Activated T-cell treated with anti-CD3 and anti-CD28 coated beads, Interleukin-2, amount 50 U/mL, for 1 hour (primary cell): ENCODE results near the gene C19orf44.
"Not testable (repeated sequence)": the region's sequence is repeated elsewhere in the genome, so short reads cannot be mapped to it uniquely, and the experiment has no call there.

Experiments used
- DNase-seq: peaks from one replicate; pipeline ENCODE4 v3.0.0-alpha.2; 2020

Gene C19orf44

DNA sequence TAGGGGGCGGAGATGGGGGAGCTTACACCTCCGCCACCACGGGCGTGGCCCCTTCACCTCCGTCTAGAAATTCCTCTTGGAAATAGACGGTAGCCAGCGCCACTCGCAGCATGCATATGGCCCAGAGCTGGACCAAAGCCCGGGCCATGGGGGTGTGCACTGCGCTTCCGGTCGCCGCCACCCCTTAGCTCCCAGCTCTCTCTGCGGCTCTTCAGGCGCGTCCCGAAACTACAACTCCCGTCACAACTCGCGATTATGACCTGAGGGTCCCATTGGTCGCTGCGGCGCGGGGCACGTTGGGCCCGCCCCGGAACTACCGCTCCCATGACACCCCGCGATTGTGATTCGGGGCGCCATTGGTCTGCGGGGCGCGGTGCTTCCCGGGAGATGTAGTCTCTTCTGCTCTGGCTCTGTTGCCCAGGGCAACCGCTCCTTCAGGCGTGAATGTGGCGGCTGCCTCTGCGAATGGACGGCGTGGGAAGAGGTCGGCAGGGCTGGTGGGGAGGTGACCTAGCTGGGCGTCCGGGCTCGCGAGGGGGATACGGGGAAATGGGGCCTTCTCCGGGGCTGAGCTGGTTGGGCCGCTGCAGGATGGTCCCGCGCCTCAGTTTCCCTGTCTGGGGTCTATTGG lies at the start of gene C19orf44, which contains the start of gene CALR3:
C19orf44 (plus strand) TSS at position 413 of the 631 bp plus-strand sequence. CDS start 4,399 bp downstream, outside the sequence.
CALR3 (minus strand) TSS at position 186 of the 631 bp plus-strand sequence; CDS start at position 148, 38 bp downstream.
- DNase-seq = peak; percentile 95

DNA sequence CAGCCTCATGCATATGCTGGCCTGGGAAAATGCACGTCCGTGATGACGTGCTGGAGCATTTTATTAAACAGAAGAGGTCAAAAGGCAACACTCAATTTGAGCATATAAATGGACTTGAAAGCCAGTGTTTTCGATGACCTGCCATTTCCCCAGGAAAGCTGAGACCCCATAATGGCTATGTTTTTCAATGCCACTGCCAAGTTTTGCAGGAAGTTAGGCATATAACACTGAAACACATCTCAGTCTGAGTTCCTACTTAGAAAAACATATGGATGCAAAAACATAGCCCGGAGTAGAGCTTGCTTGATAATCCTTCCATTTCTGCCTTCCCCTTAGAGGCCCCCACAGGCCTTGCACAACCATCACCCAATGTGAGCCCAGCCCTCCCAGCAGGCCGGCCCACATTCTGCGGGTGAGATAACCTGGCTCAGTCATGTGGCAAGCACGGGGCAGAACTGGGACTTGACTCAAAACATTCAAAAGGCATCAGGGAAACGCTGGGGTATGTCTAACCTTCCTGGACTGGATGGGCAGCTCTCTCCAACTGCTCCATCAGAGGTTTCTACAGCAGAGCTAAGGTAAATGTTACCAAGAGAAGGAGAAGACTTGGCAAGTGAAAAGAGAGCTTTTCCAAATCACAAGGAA lies 49.3 kb upstream of the C19orf44 start:
- peak; percentile 38 for DNase-seq

DNA sequence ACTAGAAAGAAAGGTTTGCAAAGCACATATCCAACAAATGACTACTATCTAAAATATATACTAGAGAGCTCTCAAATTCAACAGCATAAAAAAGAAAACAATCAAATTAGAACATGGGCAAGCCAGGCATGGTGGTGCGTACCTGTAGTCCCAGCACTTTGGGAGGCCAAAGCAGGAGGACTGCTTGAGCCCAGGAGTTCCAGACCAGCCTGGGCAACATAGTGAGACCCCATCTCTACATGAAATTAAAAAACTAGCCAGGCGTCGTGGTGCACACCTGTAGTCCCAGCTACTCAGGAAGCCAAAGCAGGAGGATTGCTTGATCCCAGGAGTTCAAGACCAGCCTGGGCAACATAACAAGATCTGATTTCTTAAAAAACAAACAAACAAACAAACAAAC lies 47.3 kb upstream of the C19orf44 start:
- DNase-seq = not testable (repeated sequence)

DNA sequence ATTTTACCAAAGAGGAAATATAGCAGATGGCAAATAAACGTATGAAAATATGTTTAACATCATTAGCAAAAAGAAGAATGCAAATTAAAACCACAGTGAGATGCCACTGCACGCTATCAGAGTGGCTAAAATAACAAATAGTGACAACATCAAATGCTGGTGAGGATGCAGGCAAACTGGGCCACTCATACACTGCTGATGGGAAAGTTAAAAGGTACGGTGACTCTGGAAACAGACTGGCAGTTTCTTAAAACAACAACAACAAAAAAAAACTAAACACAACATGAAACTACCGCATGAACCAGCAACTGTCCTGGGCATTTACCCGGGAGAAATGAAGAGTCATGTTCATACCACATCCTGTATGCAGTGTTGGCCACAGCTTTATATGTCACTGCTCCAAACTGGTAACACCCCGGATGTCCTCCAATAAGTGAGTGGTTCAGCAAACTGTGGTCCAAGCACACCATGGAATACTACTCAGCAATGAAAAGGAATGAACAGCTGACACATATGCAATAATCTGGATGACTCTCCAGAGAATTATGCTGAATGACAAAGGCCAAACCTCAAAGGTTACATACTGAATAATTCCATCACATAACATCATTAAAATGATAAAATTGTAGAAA lies 46.7 kb upstream of the C19orf44 start:
- DNase-seq = no peak

DNA sequence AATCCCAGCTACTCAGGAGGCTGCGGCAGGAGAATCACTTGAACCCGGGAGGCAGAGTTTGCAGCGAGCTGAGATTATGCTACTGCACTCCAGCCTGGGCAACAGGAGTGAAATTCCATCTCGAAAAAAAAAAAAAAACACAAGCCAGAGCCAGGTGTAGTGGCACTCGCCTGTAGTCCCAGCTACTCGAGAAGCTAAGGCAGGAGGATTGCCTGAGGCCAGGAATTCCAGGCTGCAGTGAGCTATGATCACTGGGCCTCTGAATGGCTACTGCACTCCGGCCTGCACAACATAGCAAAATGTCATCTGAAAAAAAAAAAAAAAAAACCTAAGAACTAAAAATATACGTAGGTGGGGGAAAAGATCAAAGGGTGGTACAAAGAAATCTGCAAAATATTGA lies 43.9 kb upstream of the C19orf44 start:
- DNase-seq = no peak

DNA sequence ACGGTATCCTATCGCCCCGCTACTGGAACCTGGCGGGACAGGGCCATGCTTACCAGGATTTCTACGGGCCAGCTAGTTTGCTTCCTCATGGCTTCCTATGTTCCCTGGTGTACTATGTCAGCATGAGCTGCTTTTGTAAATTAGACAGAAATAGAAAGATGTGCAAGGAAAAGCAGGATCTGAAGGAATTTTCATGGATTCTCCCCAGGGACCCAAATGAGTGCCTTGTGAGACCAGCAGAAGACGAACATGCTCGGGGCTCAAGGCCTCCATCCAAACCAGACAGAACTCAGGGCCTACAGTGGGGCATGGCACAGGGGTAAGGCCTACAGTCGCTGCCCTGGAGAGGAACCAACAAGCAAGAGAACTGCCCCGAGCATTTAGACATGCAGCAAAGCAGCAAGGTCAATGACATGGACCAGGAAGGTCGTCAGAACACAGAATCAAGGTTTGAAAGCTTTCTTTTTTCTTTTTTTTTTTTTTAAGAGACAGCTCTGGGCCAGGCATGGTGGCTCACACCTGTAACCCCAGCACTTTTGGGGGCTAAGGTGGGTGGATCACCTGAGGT lies 41.8 kb upstream of the C19orf44 start:
- no peak for DNase-seq

DNA sequence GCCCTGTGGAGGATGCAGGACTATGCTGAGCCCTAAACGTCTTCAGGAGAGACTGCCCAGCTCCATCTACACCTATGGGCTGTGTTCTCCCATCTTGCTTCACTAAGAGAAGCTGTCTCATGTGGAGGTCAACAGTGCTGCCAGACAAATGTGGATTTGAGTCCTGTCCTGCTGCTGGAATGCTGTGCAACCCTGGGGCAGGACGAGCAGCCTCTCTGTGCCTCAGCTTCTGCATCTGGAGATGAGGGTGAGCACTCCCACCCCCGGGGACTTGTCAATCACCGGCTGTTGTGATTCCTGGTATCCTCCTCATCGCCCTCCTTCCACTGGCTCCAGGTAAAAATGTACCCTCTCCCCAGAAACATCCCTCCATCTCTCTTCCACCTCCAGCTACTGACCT lies 40.7 kb upstream of the C19orf44 start:
- no peak for DNase-seq

DNA sequence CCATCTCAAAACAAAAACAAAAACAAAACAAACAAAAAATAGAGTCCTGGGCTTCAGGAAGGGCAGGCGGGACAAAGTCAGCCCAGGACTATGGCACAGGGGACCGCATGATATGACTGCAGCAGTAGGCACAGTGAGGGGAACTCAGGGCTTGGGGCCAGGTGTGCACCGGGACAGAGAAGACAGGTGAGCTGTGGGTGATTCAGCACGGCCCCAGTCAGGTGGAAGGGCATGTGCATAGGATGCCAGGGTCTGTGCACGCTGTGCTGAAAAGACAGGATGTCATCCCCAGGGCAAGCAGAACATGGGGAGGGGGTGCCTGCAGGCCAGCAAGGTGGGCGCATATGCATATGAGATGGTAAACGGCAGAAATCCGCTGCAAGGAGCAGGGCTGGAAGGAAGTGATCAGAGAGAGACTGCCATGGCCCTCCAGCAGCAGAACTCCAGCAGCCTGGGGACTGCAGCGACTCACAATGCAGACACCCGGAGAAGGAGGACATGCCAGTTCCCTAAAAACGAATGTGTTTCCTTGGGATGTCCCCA lies 39.5 kb upstream of the C19orf44 start:
- DNase-seq = no peak

DNA sequence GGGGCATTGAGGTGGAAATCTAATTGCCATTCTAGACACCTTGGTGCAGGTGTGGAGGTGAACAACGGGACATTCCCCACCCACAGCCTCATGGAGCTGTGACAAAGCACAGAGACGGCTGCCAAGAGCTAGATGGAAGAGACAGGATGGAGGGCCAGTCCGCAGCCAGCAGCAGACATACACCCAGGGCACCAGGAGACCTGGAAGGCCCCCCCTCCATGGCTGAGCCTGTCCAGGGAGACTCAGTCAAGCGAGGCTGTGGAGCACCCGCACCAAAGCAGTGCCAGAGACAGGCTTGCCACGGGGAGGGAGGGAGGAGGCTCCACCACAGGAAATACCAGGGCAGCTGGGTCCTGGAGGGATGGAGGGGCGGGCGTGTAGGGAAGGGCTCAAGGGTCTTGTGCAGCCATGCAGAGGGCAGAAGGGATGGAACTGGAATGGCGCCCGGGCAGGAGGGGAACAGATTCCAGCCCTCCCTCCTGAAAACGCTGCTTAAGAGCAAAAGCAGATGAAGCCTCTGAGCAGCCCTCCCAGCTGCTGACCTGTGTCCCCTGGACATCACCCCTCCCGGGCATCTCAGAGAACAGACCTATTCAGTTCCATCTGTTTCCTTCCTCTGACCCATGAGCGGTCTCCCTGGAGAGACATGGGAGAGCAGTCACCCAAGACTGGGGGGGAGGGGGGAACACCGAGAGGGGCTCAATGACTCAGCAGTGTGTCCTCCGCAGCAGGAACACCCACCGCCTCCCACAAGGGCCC lies 38.8 kb upstream of the C19orf44 start:
- DNase-seq = no peak

DNA sequence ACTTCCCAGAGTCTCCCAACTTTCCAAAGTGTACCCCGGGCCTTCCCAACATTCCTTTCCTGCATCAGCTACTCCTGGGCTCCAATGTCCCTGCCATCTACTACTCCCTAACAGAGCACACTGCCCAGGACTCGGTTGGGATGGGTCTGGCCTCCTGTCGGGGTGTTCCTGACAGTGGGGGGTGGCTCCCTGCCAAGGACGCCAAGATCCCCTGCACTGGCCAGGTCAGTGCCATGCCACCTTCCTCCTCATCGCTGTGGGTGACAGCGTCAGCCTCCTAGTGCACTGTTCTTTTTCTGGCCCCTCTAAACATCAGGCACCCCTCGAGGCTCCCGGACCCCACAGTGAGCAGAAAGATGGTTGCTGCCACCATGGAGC lies 38.3 kb upstream of the C19orf44 start:
- no peak for DNase-seq

DNA sequence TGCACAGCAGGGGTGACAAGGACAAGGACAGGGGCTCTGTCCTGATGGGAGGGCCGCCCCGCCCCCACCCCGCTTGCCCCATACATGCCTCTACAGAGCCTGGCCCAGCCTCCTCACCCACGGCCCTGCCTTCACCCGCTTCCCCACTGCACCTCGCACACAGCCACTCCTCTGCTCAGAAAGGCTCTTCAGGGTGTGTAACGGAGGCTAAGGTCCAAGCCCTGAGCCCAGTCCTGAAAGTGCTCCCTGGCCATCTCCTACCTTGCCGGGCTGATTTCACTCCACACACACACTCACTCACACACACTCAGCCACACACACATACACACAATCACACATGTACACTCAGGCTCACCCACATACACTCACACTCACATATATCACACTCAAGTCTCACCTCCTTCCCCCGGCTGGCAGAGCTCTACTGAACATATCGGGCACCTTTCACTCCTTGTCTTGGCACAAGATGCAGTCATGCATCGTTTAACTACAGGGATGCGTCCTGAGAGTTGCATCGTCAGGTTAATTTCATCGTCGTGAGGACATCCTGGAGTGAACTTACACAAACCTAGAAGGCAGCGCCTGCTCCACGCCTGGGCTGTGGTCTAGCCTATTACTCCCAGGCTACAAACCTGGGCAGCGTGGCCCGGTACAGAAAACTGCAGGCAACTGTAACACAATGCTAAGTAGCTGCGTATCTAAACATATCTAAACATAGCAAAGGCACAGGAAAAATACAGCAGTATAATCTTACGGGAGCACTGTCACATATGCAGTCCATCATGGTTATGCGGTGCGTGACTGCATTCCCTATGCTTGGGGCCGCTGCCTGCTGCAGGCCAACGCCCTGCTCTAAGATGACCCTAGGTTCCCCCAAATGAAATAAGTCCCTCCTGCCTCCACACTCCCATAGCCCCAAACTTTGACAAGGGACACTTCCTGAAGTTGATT lies 37.5 kb upstream of the C19orf44 start:
- no peak for DNase-seq

DNA sequence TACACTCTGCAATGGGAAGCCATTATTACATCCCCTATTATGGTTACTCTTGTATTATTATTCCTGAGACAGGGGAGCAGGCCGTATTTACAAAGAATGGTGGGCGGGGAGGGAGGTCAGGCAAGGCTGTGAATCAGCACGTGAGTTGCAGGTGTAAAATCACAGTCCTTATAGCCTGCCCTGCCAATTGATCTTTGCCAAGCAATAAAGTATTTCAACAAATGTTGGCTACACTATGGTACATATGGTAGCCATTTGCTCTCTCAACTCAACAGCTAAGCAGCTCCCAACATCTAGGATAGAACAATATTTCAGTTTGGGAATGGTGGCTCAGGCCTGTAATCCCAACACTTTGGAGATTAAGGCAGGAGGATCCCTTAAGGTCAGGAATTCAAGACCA lies 36.5 kb upstream of the C19orf44 start:
- DNase-seq = no peak

DNA sequence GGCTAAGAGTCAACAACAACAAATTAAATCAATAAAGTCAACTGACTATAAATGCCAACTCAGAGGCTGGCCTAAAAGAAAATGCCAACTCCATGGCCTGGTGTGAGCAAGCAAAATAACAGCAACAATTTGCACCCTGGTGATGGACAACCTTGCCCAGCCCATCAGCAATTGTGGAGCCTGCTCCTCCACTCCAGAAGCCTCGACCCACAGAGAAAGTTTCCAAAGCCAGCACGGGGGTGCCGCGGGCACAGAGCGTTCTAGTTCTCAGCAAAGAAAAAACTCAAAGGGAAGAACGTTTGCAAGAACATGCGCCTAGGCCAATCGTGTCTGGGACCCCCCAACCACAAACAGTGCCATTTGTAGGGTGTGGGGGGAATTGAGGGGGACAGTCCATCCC lies 35.7 kb upstream of the C19orf44 start:
- DNase-seq = no peak

DNA sequence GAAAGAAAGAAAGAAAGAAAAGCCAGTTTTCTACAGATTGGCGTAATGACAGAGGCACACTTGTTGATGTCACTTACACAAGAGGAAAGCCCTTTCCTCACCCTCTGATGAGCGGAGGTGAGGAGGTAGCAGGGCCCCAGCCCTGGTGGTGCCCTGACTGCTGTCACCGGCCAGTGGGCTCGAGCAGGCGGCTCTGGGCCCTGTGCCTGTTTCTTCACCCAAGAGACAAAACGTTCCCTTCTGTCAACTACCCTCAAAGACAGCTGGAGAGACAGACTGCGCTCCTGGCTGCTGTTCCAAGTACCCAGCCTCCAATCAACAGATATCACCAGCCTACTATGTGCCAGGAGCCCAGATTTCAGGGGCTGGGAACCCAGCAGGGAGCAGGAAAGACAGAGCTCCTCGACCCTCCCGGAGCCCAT lies 34.6 kb upstream of the C19orf44 start:
- DNase-seq = no peak

DNA sequence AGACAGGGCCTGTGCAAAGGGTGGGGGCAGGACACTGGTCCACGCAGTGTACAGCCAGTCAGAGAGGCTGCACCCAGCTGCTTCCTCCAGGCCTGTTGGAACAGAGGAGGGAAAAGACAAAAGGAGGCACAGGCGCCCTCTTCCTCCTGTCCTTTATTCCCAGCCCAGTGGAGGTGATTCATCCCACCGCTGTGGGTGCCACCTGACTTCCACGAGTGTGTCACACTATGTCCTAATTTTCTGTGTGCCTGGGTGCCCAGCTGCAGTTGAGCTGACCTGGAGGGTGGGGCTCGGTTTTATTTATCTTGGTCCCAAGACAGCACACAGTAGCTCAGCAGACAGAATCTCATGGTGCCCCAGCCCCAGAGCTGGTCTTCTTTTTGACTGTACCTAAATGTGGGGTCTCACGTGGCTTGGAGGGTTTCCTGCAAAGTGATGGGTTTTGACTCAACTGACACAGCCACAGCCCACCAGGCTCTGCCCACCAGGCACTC lies 33.4 kb upstream of the C19orf44 start:
- no peak for DNase-seq

DNA sequence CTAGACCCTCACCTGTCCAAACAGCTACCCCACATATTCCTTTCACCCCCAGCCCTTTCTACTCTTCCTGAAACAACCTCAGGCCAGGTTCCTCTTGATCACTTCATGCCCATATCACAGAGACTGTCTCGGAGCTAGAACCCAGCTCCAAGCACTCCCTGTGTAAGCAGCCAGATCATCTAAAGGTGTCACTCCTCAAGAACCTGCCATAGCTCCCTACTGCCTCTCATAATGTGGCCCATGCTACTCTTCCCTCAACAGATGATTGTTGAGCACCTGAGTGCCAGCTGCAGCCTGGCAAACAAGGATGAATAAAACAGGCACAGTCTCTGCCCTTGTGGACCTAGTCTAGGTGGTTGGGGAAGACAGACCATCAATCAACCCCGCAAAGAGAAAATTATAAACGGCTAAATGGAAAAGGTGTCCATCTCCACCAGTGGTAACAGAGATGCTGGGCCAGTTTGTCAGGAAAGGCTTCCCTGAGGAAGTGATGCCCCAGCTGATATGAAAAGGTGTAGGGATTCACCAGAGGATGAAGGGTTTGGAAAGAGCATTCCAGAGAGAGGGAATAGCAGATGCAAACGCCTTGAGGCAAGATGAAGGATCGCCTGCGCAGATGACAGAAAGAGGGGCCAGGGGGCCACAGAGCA lies 32.7 kb upstream of the C19orf44 start:
- no peak for DNase-seq

DNA sequence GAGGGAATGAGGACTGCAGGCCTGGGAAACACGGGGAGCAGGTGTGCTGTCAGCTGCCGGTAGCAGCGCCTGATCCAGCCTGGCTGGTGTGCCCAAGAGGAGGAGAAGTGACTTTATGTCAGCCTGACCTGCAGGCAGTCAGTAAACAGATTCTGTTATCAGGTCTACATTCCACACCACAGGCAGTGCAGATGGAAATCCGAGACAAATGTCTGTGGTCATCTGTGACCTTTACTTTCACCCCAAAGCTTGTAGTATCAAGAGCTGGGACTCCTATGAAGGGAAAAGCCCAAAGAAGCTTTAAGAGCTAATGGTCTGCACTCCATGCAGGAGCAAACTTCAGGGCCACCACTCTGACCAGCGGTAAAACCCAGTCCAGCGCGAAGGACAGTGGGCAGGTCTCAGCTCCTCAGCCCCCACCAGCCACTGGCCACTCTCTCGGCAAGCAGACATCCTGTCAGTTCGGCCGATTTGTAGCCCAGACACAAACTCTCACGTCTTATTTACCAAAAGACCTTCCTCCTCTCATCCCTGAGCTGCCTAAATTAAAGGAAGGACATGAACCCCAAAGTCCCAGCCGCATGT lies 32.1 kb upstream of the C19orf44 start:
- DNase-seq = no peak

DNA sequence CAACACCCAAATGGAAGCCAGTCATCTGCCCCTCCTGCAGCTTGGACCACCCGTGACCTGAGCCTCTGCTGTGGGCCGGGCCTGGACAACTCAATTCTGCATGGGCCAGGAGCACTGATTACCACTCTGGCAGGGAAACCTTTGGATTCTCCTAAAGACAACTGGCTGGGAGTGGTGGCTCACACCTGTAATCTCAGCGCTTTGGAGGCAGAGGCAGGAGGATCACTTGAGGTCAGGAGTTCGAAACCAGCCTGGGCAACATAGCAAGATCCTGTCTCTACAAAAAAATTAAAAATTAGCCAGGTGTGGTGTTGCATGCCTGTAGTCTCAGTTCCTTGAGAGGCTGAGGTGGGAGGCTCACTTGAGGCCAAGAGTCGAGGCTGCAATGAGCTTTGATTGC lies 31.0 kb upstream of the C19orf44 start:
- DNase-seq = no peak

DNA sequence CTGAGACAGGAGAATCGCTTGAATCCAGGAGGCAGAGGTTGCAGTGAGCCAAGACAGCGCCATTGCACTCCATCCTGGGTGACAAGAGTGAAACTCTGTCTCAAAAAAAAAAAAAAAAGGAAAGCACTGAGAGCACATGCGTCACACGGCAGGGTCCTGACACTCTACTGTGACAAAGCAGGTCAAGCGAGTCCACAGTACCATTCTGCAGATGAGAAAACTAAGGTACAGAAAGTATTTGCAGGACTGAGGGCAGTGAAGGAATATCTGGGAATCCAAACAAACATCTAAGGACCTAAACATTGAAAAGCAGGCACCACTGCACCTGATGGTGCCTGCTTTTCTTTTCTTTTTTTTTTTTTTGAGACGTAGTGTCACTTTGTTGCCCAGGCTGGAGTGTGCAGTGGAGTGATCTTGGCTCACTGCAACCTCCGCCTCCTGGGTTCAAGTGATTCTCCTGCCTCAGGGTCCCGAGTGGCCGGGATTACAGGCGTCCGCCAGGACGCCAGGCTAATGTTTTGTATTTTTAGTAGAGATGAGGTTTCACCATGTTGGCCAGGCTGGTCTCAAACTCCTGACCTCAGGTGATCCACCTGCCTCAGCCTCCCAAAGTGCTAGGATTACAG lies 29.3 kb upstream of the C19orf44 start:
- not testable (repeated sequence) for DNase-seq

DNA sequence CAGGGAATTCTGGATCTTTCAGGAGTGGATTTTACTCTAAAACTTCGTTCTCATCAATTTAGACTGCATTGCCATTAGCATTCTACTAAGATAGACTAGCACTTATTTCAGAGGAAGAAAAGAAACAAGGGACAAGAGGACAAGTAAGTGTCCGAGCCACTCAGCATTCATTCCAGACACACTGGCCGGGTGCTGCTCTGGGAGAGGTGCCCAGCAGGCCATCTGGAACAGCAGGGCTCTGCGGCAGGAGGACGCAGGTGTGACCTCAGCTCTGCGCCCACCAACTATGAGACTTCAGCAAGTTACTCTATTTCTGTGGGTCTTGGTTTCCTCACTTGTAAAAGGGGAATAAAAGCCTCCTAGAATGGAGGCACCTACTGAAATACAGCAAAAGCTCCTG lies 28.6 kb upstream of the C19orf44 start:
- no peak for DNase-seq
